DMS 273 treated with DMSO at 0.1 percent for 48 hours (cell line): Measurements from ENCODE around the gene GRN.

Source experiments
- DNase-seq: peaks from one replicate; lab custom pipeline; 2025; lab: John Stamatoyannopoulos, UW

GRN gene

GRCh38 chr17:44344939-44345453 is at the start of gene GRN:
Gene GRN (plus strand): TSS chr17:44345302. CDS start chr17:44349165, 3,863 bp downstream.
- DNase-seq = peak; percentile 99

GRCh38 chr17:44297975-44298374 is 47.1 kb upstream of the GRN start:
- no peak for DNase-seq

DNA sequence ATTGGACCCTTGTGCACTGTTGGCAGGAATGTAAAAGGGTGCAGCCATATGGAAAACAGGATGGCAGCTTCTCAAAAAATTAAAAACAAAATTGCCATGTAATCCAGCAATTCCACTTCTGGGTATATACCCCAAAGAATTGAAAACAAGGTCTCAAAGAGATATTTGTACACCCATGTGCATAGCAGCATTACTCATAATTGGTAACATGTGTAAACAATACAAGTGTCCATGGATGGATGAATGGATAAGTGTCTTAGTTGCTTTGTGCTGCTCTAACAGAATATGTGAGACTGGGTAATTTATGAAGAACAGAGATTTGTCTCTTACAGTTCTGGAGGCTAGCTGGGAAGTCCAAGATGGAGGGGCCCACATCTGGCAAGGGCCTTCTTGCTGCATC is 40.5 kb upstream of the GRN start:
- no peak for DNase-seq

- DNase-seq = peak; percentile 64
Observed at GRCh38 chr17:44307387-44308186, 37.5 kb upstream of the GRN start.

DNA sequence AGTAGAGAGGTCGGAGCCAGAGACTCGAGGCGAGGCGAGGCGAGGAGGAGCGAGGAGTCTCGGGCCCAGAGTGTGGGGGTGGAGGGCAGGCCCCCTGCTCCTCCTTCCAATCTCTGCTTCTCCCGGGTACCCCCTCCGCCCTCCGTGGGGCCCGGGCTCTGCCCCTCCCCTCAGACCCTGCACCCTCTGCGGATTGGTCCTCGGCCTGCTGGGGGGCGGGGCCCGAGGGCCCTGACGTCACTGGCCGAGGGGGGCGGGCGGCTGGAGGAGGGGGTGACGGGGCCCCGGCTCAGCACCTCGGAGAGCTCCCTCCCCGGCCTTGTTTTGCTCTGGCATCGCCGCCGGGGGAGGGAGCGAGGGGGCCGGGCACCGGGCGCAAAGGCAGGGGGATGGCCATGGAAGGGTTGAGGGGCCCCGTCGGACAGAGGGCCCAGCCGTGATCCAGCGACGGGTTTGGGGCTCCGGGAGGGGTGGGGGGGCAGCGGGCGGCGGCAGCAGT is 36.7 kb upstream of the GRN start, which contains the start of gene RUNDC3A:
TSS of gene RUNDC3A (plus strand) at position 282 of the 499 bp plus-strand sequence. CDS start 232 bp downstream, outside the sequence.
- peak; percentile 78 for DNase-seq

- DNase-seq = no peak
Observed at GRCh38 chr17:44308865-44309264, 36.2 kb upstream of the GRN start.

- DNase-seq = no peak
Observed at GRCh38 chr17:44309472-44309871, 35.6 kb upstream of the GRN start.

DNA sequence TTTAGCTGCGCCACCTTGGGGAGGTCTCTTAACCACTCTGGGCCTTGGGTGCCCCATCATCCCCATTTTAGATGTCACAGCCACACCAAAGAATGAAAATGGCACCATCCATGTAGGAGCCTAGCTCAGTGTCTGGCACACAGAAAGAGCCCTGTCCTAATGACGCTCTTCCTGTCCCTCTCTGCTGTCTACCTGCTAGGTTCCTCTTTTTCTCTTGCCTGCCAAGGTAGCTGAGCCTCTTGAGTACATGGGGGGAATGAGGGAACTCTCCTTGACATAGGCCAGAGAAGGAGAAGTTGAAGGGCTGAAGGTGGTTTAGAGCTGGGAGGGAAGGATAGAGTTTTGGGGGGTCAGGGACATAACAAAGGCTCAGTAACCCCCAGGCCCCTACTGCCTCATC is 34.9 kb upstream of the GRN start:
- no peak for DNase-seq

GRCh38 chr17:44310609-44311376 is 34.3 kb upstream of the GRN start:
- DNase-seq = no peak

DNA sequence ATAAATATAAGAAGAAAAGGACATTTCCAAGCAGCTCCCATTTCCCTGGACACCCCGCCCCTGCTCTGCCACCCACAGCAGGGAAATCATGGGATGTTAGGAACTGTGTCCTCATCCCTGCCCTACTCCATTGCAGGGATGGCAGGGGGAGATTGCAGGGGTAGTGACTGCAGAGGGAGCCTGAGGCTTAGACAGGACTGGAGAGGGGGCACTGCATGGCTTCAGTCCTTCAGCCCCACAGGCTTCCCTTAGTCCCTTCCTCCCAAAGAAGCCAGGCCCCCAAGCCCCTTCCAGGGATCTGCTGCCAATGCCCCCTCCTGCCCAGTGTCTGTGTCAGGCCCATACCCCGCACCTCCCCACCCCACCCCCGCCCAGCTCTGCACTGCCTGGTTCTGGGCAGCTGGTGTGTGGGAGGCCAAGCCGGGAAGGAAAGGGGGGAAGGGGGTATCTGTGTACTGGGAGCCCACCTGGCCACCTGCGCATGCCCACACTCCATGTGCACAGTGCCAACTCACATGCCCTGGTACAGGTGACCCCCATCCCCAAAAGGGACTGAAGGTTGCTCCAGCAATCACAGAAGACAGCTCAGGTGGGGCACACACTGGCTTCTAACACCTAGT is 33.4 kb upstream of the GRN start:
- DNase-seq = no peak

DNA sequence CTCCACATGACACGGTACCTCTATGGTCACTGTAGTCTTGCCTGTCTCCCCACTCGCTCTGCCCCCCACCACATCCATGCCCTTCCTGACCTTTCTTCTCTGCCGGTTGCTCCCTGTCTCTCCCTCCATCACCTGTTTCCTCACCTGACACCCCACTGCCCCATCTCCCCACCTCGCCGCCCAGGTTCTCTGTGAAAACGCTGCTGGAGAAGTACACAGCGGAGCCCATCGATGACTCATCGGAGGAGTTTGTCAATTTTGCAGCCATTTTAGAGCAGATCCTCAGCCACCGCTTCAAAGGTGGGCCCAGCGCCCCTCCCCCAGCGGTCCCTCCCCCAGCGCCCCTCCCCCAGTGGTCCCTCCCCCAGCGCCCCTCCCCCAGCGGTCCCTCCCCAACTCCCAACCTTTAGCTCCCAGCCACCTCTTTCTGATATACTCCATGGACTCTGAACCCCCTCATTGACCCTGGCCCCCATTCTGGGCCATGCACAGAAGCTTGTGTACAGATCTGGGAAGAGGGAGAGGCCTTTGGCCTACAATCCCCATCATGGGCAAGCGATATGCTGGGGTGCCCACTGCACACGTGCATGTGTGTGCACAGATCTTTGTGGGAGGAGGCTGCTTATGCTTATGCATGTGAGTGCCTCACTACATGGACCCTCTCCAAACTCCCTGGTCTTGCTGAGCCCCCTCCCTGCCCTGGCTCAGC is 32.6 kb upstream of the GRN start:
- DNase-seq = no peak

GRCh38 chr17:44314031-44314430 is 31.1 kb upstream of the GRN start:
- no peak for DNase-seq

- no peak for DNase-seq
Observed at GRCh38 chr17:44314524-44314868, 30.6 kb upstream of the GRN start.

DNA sequence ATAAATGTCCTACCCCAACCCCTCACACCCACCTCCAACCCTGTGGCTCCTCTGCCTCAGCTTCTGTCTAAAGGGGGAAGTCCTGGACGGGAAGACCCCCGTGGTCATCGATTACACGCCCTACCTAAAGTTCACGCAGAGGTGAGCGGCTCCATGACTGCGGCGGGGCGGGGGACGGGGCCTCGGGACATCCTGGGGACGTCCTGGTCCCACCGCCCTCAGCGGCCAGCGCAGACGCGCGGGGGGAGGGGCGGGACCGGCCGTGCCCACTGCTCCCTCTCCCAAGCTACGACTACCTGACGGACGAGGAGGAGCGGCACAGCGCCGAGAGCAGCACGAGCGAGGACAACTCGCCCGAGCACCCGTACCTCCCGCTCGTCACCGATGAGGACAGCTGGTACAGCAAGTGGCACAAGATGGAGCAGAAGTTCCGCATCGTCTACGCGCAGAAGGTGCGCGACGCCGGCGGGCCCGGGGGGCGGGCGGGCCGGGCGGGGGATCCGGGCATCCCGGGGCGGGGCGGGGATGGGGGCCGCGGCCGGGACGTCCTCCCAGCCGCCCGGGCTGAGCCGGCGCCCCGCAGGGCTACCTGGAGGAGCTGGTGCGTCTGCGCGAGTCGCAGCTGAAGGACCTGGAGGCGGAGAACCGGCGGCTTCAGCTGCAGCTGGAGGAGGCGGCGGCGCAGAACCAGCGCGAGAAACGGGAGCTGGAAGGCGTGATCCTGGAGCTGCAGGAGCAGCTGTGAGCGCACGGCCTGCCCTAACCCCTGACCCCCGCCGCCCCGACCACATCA is 30.0 kb upstream of the GRN start:
- DNase-seq = no peak

DNA sequence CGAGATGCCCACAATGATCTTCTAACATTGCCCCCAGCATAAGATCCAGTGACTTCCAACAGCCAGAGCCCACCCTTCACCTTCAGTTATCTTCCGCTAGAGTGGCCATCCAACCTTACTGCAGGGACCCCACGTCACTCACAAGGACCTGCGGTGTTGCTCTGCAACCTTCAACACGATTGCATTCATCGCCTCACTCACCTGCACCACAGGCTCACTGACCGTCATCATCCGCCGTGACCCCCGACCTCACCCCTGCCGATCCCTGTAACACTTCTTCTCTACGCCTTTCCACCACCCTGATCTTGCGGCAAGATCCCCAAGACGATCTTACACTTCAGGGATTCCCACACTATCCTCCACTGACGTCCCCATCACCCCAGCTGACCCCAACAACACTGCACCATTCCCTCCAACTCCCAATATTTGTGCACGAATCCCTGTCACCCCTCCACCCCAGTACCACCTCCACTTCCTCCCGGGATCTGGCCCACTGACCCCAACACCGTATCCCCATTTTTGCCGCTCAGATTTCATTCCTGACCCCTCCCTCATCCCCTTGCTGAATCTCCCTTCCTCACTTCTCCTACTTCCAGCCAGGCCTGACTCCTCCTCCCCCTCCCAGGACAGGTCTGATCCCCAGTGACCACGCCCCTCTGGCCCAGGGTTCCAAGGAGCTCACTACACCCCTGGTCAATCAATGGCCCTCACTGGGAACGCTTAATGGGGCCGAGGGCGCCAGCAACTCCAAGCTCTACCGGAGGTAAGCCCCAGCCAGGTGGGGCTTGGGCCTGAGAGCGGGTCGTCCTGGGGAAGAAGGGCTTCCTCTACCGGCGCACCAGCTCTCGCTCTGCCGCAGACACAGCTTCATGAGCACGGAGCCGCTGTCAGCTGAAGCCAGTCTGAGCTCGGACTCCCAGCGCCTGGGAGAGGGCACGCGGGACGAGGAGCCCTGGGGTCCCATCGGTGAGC is 29.1 kb upstream of the GRN start:
- DNase-seq = no peak

DNA sequence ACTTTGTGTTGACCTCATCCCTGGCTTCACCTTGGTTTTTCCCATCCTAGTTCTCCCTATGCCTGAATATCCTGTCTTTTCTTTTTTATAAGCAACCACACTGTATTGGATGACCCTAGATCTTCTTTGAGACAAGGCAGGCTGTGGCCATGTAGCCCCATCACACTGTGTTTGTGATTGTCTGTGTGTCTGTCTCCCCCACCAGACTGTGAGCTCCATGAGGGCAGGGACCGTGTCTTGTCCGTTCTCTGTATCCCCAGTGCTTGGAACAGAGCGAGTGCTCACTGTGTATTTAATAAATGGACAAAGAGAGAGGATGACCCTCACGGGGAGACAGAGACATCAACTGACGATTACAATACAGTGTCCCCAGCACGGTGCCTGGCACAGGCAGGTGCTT is 27.6 kb upstream of the GRN start:
- DNase-seq = no peak

- no peak for DNase-seq
Observed at GRCh38 chr17:44318077-44318892, 26.8 kb upstream of the GRN start.

GRCh38 chr17:44320066-44320465 is 25.0 kb upstream of the GRN start:
- no peak for DNase-seq
